ENCODE measurements around the gene RND3.

RND3 gene

GRCh38 chr2:150491943-150492342, 4.5 kb upstream of the RND3 start:
- no peak for FAIRE-seq

GRCh38 chr2:150491430-150491829, 4.0 kb upstream of the RND3 start:
- no peak for FAIRE-seq

GRCh38 chr2:150490466-150490865, 3.0 kb upstream of the RND3 start:
- no peak for FAIRE-seq

- FAIRE-seq = no peak
These were observed 655 bp downstream of the RND3 start for GRCh38 chr2:150486539-150487484.

GRCh38 chr2:150485871-150486538, 1.5 kb downstream of the RND3 start:
- no peak for FAIRE-seq

GRCh38 chr2:150485114-150485870, 2.2 kb downstream of the RND3 start:
- FAIRE-seq = no peak

GRCh38 chr2:150484461-150485021, 2.9 kb downstream of the RND3 start:
- FAIRE-seq = no peak

- FAIRE-seq = no peak
These were observed 3.5 kb downstream of the RND3 start for GRCh38 chr2:150484006-150484405.

- FAIRE-seq = no peak
These were observed 3.9 kb downstream of the RND3 start for GRCh38 chr2:150483532-150483931.

GRCh38 chr2:150482667-150483400, 4.6 kb downstream of the RND3 start:
- FAIRE-seq = no peak

GRCh38 chr2:150482111-150482510, 5.4 kb downstream of the RND3 start:
- no peak for FAIRE-seq

GRCh38 chr2:150480971-150481830, 6.3 kb downstream of the RND3 start:
- FAIRE-seq = no peak

- no peak for FAIRE-seq
These were observed 7.2 kb downstream of the RND3 start for GRCh38 chr2:150480241-150480640.

- FAIRE-seq = no peak
These were observed 8.2 kb downstream of the RND3 start for GRCh38 chr2:150479075-150479915.

- FAIRE-seq = no peak
These were observed 9.1 kb downstream of the RND3 start for GRCh38 chr2:150478200-150478974.

- no peak for FAIRE-seq
These were observed 10.1 kb downstream of the RND3 start for GRCh38 chr2:150477347-150477746.

- no peak for FAIRE-seq
These were observed 10.6 kb downstream of the RND3 start for GRCh38 chr2:150476809-150477302.

- FAIRE-seq = no peak
These were observed 11.2 kb downstream of the RND3 start for GRCh38 chr2:150476286-150476685.

All from A204.1 (cell line).